Motor neuron (in vitro differentiated cells): ENCODE data around the gene BEND5. TPM values are rescaled to one million over a fixed set of nuclear protein-coding genes. Genes with fewer than 3 reads are reported as not detected.

Experiments used
- ATAC-seq, 8 experiments: fragments of 200-7000 bp; cut with Tn5 transposase; replicated peaks in 6 of 8; 2 replicates each; pipeline ENCODE4 v1.8.0; 2021; ENCODE audit warnings: mild to moderate bottlenecking in 8 of 8, moderate library complexity in 8 of 8
- H3K27ac ChIP-seq, 2 donors: fragments of 250-450 bp; sonication (Bioruptor Pico); 2 replicates each; pipeline ENCODE4 v1.9.0; 2021; ENCODE audit warnings: antibody characterized with exemption in 2 of 2, mild to moderate bottlenecking in 2 of 2, moderate library complexity in 1 of 2
- H3K4me1 ChIP-seq, 2 donors: fragments of 250-450 bp; sonication (Bioruptor Pico); replicated peaks in 1 of 2; 2 replicates each; pipeline ENCODE4 v1.6.1; 2021; ENCODE audit warnings: antibody characterized with exemption in 2 of 2, mild to moderate bottlenecking in 2 of 2, moderate library complexity in 1 of 2
- H3K4me3 ChIP-seq, 5 donors: fragments of 250-450 bp; sonication (Bioruptor Pico); 2 replicates each; pipeline ENCODE4 v1.9.0; 2021; ENCODE audit warnings: antibody characterized with exemption in 5 of 5, mild to moderate bottlenecking in 5 of 5, moderate library complexity in 4 of 5
- WGBS, 10 experiments: fragments of 450-650 bp; shearing (Covaris generic); methylation state at CpG; one replicate each; pipeline ENCODE4 v1.0.0; 2022; 5-methylcytosine and 5-hydroxymethylcytosine counted together
- in situ Hi-C, 9 experiments: fragments of 400-800 bp; cut with MboI; loops; one replicate each; pipeline ENCODE4 v1.15.0; 2021; ENCODE audit warnings: low sequenced_read_pairs in 9 of 9, low pct_unique_long_range_greater_than_20kb in 2 of 9; ENCODE audit not compliant: unreplicated experiment in 9 of 9
- total RNA-seq, 8 experiments: library from RNA; unstranded; fragments of 300-600 nt; gene quantifications; 2 replicates each; pipeline versions ENCODE4 v1.2.3 to v1.2.4, GENCODE V29; 2022

BEND5 gene
- total RNA-seq, 8 experiments from 2014 or later = 0.76 to 42.1 (median 33.6) TPM; not detected in 1

DNA sequence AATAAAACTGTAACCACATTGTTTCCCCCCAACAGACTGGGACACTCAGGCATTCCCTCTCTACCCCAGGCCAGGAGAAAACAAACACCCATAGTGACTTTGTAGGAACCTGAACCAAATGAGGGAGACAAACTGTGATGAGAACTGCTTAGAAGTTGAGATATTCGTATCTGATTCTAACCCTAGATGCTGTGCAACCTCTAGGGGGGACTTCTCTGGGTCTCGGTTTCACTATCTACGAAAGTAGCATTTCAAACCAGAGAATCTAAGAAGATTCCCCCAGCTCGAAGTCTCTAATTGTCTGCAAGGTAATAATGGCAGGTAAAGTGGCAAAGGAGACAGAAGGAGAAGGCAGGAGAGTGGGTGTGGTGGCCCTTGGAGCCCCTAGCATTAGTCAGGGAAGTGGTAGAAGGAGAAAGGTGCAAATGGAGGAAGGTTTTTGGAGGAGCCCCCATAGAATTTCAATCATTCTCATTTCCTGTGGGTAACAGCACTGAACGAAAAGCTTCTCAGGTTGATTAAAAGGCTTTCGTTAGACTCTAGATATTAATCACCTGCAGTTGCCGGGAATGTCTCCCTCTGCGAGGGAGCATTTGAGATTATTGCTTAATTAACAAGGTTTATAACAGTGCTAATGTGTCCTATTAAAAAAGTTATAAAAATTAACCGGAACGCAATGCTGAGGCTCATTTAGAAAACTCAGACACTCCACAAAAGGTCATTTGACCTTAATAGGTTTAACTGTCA lies 46.4 kb downstream of the BEND5 start:
- in situ Hi-C loops = no loop called here
- ATAC-seq = no peak
- H3K4me3 ChIP-seq = no peak overlapping the region
- 17 to 100% (median 70%) methylated on average over 1 to 10 of the region's 10 CpGs; no CpG with 5 or more reads in 1 of the 10 experiments for WGBS, 10 experiments
- H3K4me1 ChIP-seq = peaks cover 5 to 6% of the 10 kb centered on the region in 2 donors
- no peak overlapping the region for H3K27ac ChIP-seq

DNA sequence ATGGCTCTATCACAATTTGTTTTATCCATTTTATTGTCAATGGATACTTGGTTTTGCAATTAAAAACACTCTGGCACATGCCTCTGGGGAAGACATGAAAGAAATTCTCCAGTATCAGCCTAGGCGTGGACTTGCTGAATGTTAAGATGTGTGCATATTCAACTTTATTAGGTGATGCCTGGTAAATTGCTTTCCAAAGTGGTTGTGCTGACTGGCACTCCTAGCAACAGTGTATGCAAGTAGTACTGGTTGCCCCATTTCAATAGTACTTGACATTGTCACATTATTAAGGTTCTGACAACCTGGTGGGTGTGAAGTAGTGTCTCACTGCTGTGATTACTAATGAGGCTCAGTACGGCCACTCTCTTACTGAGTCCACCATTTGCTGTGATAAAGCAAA lies 48.1 kb downstream of the BEND5 start:
- WGBS, 10 experiments = 14 to 100% (median 72%) methylated on average over 1 to 2 of the region's 2 CpGs; no CpG with 5 or more reads in 2 of the 10 experiments
- ATAC-seq = peak in 3 of 8 experiments; percentile 93 to 98 (median 98)
- Histone ChIP-seq H3K4me1 (peaks cover 5 to 6% of the 10 kb centered on the region in 2 donors), H3K27ac (no peak overlapping the region), H3K4me3 (no peak overlapping the region)
- in situ Hi-C loops = no loop called here

DNA sequence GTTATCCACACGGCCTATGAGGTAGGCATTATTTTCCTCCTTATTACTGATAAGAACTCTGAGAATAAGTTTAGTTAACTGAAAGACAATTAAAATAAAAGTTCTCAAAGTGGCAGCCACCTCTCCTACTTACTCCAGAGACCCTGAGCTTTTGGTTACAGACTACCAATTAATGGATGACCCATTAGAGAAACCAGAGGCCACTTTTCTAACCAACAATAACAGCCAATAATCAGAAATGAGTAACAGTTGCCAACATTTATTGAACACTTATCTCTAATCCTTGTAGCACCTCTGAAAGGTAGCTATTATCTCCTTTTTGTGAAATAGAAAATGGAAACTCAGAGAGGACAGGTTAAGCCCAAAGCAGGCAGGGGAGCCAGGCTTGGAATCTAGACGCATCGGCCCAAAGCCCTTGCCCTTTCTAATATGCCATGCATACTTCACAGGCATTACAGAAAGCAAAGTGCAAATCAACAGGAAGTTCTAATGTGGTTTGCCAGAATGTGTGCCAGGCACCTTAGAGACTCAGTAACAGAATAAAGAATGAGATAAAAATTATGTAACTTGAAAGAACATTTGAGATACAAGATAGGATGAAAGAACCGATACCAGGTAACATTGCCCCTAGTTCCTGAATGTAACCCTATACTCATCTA lies 50.0 kb downstream of the BEND5 start:
- in situ Hi-C loops = no loop called here

DNA sequence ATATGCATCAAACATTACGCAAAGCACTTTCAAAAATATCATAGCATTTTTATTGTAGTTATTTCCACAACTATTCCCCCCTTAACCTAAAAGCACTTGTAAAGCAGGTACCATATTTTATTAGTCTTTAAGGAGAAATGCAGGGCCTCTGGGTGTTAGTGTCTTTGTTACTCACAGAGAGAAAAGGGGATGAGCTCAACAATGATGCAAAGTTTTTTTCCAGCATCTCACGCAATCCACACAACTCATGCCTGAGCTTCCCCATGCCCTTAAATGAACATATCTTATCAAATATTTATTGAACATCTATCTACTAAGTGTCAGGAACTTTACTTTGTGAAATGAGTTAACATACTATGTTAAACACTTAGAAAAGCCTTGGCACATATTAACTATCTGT lies 50.6 kb downstream of the BEND5 start:
- H3K4me1 ChIP-seq = peaks cover 6 to 9% of the 10 kb centered on the region in 2 donors
- H3K4me3 ChIP-seq = no peak overlapping the region
- in situ Hi-C loops = no loop called here
- WGBS, 10 experiments = 80 to 100% (median 94%) methylated on average over 1 to 2 of the region's 2 CpGs; no CpG with 5 or more reads in 1 of the 10 experiments
- no peak overlapping the region for H3K27ac ChIP-seq
- peak in 1 of 8 experiments; percentile 68 for ATAC-seq

More for the DNA sequence above, 50.0 kb downstream of the BEND5 start:
- no peak overlapping the region for H3K4me3 ChIP-seq
- 64 to 95% (median 85%) methylated on average over 2 to 4 of the region's 4 CpGs; no CpG with 5 or more reads in 1 of the 10 experiments for WGBS, 10 experiments
- no peak for ATAC-seq
- H3K27ac ChIP-seq = no peak overlapping the region
- peaks cover 5 to 6% of the 10 kb centered on the region in 2 donors for H3K4me1 ChIP-seq

DNA sequence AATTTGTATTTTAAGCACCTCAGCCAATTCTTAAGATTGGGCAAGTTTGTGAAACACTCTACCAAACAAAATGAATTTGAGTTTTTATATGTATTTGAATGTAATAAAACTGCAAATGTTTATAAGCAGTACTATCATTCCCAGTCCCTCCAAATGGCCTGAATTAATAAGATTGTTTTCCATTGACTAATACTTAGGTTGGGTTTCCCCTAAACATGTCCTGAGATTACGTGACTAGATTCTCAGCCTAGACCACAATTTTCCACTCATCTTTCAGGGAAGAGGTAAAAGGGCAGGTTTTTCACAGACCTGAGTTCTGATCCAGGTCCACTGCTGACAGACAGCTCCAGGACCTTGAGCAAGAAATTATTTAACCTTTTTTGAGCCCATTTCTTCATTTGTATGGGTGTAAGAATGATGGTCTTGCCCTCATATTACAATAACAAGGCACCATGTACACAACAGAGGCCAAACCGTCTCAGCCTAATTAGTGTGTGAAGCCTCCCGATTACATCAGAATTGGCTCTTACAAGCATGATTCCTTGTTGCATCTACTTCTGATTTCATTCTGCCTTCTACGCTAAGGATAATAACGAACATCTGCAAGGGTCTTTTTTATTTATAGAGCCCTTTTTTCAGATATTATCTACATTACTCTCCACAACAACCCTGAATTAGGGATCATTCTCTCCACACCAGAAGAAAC lies 51.2 kb downstream of the BEND5 start:
- no peak overlapping the region for H3K4me3 ChIP-seq
- peak in 1 of 8 experiments; percentile 53 for ATAC-seq
- H3K4me1 ChIP-seq = peaks cover 6 to 15% of the 10 kb centered on the region in 2 donors
- 9 to 87% (median 63%) methylated on average over 2 to 5 of the region's 5 CpGs; no CpG with 5 or more reads in 1 of the 10 experiments for WGBS, 10 experiments
- no peak overlapping the region for H3K27ac ChIP-seq
- in situ Hi-C loops = no loop called here

DNA sequence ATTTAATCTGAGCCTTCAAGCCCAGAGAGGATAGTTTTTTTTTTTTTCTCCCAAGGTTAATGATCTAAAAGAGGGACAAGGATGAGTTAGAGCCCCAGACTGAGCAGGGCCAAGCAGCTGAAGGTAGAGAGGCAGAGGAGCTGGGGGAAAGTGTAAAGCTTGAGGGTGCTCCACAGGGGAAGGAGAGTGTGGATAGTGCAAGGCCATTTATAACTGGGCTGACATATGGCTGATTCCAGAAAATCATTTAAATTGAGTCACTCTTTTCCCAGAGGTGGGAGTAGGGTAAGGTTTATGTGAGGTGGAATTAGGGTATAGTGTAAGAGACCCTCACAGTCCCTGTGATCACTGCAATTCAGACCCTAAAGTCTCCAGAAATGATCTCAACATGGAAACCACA lies 55.8 kb downstream of the BEND5 start:
- H3K4me3 ChIP-seq = no peak overlapping the region
- in situ Hi-C loops = no loop called here
- no peak overlapping the region for H3K27ac ChIP-seq
- H3K4me1 ChIP-seq = peaks cover 6 to 13% of the 10 kb centered on the region in 2 donors
- ATAC-seq = peak in 5 of 8 experiments; percentile 57 to 89 (median 80)

DNA sequence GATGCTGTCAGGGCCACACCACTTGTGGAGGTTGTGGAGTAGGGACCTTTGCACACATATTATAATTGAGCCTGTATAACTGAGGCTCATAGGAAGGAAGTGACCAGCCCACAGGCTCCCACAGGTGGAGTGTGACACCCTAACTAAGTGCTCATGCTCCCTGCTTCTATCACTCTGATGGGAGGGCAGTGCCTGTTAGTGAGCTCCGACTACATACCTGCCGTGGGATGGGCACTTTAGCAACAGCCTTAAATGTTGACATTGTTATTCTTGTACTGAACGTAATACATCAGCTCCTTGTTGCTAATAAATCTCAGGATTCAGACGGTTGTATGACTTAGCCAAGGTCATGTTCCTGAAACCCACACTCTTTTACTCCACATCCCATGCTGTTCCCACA lies 58.0 kb downstream of the BEND5 start:
- 44 to 92% (median 77%) methylated on average over 1 to 4 of the region's 4 CpGs; no CpG with 5 or more reads in 3 of the 10 experiments for WGBS, 10 experiments
- peaks cover 0 to 11% of the 10 kb centered on the region in 2 donors for H3K4me1 ChIP-seq
- in situ Hi-C loops = no loop called here
- ATAC-seq = no peak
- no peak overlapping the region for H3K4me3 ChIP-seq
- no peak overlapping the region for H3K27ac ChIP-seq

DNA sequence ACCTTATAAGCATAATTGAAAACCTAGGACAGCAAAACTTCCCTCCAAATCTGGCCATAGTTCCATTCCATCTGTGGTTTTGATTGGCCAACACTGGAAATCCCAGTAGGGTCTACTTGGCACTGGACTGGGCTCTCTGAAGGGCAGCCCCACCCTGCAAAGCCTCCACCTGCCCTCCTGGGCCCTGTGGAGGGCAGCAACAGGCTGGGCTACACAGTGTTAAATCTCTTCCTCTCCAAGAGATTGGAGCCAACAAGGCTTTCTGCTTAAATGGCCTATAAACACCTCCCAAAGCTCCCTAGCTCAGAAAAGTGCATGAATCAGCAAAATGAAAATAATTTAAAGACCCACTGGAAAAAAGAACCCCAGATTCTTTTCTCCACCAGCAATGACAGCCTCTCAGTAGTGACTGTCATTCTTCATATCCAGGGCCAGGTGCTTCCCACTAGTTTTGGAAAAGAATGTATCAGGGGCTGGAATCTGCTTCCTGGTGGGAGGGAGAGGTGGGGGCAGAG lies 58.5 kb downstream of the BEND5 start:
- Histone ChIP-seq H3K4me1 (peaks cover 0 to 11% of the 10 kb centered on the region in 2 donors), H3K27ac (no peak overlapping the region), H3K4me3 (no peak overlapping the region)
- ATAC-seq = no peak
- in situ Hi-C loops = no loop called here

DNA sequence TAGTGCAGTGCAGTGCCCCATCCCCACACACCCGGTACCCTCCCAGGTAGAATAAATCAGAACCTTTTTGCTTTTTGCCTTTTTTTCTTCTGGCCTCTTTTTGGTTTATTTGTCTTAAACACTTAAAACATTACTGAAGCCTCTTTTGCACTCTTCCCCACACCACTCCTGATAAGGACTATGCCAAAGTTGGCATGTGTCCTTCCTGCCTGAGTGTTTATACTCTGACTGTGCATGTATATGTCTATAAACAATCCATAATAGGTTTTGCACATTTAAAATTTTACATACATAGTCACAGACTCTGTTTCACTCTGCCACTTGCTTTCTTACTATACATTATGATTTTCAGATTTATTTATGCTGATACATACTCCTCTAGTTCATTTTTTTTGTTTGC lies 59.6 kb downstream of the BEND5 start:
- no peak overlapping the region for H3K4me3 ChIP-seq
- no peak for ATAC-seq
- no peak overlapping the region for H3K27ac ChIP-seq
- H3K4me1 ChIP-seq = peaks cover 0 to 11% of the 10 kb centered on the region in 2 donors
- WGBS, 10 experiments = 63 to 75% (median 75%) methylated on average over 1 of the region's 1 CpG; no CpG with 5 or more reads in 7 of the 10 experiments
- in situ Hi-C loops = no loop called here

DNA sequence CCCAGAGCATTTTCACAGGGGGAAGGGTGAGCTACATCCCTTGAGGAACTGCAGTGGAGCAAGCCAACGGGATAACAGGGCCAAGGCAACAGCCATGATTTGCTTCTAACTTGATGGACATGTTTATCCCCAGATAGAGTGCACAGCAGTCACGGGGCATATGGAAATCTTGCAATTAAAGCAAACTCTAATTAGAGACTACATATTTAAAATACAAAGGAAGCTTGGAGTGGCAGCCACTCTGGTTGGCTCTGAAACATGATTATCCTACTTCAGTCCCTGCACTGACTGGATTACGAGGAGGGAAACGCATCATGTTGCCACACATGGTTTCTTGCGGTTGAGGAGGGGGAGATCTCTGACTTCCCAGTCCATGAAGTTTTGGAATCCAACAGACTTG lies 60.8 kb downstream of the BEND5 start:
- Histone ChIP-seq H3K4me1 (peaks cover 0 to 5% of the 10 kb centered on the region in 2 donors), H3K27ac (no peak overlapping the region), H3K4me3 (no peak overlapping the region)
- ATAC-seq = no peak
- 0 to 100% (median 73%) methylated on average over 1 to 5 of the region's 5 CpGs; no CpG with 5 or more reads in 2 of the 10 experiments for WGBS, 10 experiments
- in situ Hi-C loops = no loop called here

DNA sequence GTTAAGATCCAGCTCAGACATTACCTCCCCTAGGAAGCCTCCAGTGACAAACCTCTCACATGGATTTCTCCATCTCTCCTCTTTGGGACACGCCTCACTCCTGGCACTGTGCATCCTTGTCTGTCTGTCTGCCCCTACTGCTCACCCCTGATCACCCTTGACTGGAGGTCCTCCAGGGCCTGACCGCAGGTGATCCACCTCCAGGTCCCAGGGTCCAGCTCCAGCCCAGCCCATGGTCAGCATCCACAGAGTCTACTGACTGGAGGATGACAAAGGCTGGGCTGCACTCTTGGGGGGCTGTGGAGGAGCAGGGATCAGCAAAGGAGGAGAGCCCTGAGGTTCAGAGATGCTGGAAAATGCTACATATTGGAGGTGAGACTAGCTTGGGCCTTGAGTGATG lies 65.8 kb downstream of the BEND5 start:
- Histone ChIP-seq H3K27ac (no peak overlapping the region), H3K4me1 (no peaks in the 10 kb centered on the region), H3K4me3 (no peak overlapping the region)
- in situ Hi-C loops = no loop called here
- no peak for ATAC-seq
- WGBS, 10 experiments = 60 to 85% (median 78%) methylated on average over 1 to 2 of the region's 2 CpGs; no CpG with 5 or more reads in 4 of the 10 experiments

DNA sequence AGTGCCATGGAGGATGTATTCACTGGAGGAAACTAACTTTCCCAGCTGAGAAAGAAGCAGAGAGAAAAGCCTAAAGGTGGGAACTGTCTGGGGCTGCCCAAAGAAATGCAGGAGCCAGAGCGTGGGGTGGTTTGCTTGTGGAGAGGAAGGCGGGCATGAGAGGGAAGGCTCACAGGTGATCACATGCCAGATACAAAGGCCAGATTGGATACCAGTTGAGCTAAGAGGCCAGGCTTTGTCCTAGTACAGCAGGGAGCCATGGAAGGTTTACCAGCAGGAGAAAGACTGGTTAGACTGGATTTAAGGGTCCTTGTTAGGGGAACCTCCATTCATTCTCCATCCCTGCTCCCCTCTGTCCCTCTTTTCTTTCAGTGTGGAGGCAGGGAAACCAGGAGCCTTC lies 66.4 kb downstream of the BEND5 start:
- 0 to 100% (median 85%) methylated on average over 1 to 2 of the region's 2 CpGs; no CpG with 5 or more reads in 5 of the 10 experiments for WGBS, 10 experiments
- Histone ChIP-seq H3K4me1 (no peaks in the 10 kb centered on the region), H3K4me3 (no peak overlapping the region), H3K27ac (no peak overlapping the region)
- in situ Hi-C loops = no loop called here
- no peak for ATAC-seq

DNA sequence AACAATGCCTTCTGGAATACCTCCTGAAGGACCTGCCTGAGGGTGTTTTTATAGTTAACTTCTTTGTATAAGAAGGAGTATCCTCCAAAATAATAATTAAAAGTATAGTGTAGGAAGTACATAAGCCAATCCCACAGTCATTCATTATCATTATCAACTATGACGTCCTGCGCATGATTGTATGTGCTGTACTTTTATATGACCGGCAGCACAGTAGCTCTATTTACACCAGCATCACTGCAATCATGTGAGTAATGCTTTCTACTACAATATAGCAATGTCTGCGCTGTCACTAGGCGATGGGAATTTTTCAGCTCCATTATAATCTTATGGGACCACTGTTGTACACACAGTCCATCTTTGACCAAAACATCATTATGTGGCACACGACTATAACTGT lies 72.0 kb downstream of the BEND5 start:
- Histone ChIP-seq H3K4me3 (no peak overlapping the region), H3K4me1 (no peaks in the 10 kb centered on the region), H3K27ac (no peak overlapping the region)
- WGBS, 10 experiments = 17 to 100% (median 81%) methylated on average over 1 to 6 of the region's 6 CpGs
- peak in 1 of 8 experiments; percentile 43 for ATAC-seq
- in situ Hi-C loops = no loop called here
